Suprapubic skin (tissue), 4 donors: ENCODE measurements around the gene EPB41L2.

Experiments
- EP300 ChIP-seq: sonication (generic); formaldehyde crosslinking; IDR thresholded peaks from one replicate; pipeline ENCODE4 v1.6.1; 2017; ENCODE audit warnings: antibody characterized with exemption
- POLR2A ChIP-seq, 2 donors: fragments of 450-650 bp; IDR thresholded peaks; one replicate each; pipeline ENCODE4 v1.6.1; 2017; ENCODE audit warnings: antibody characterized with exemption in 2 of 2, mild to moderate bottlenecking in 2 of 2, moderate library complexity in 2 of 2
- POLR2AphosphoS5 ChIP-seq, 3 donors: sonication (generic); formaldehyde crosslinking; IDR thresholded peaks; one replicate each; pipeline ENCODE4 v1.6.1; 2017; ENCODE audit warnings: antibody characterized with exemption in 3 of 3
- TF ChIP-seq, protein P1 (sequence below), 2 donors: fragments of 200-600 bp in 1 of 2; fragments of 450-650 bp in 1 of 2; sonication (generic) in 1 of 2; IDR thresholded peaks; one replicate each; pipeline ENCODE4 v1.5.1; 2016 to 2019; ENCODE audit warnings: antibody characterized with exemption in 2 of 2, mild to moderate bottlenecking in 1 of 2, moderate library complexity in 1 of 2

DNA sequence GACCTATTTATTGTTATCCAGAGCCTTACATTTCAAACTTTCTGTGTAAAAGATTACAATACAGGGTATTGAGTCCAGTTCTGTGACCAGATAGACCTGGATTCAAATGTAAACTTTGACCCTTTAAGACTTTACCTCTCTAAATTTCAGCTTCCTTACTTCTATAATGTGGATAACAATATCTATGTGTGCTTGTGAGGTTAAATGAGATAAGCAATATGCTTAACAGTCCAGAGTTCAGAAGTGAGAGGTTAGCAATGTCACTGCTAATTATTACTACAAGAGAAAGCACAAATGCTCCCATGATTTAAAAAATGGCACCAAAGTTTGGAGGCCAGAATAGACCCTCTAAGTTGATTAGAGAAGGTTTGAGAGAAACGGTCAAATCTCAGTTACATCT is 27.5 kb downstream of the EPB41L2 start:
- TF ChIP-seq, protein P1, sequence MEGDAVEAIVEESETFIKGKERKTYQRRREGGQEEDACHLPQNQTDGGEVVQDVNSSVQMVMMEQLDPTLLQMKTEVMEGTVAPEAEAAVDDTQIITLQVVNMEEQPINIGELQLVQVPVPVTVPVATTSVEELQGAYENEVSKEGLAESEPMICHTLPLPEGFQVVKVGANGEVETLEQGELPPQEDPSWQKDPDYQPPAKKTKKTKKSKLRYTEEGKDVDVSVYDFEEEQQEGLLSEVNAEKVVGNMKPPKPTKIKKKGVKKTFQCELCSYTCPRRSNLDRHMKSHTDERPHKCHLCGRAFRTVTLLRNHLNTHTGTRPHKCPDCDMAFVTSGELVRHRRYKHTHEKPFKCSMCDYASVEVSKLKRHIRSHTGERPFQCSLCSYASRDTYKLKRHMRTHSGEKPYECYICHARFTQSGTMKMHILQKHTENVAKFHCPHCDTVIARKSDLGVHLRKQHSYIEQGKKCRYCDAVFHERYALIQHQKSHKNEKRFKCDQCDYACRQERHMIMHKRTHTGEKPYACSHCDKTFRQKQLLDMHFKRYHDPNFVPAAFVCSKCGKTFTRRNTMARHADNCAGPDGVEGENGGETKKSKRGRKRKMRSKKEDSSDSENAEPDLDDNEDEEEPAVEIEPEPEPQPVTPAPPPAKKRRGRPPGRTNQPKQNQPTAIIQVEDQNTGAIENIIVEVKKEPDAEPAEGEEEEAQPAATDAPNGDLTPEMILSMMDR (IDR thresholded peaks at IDR 0.05) = no peak
- TF ChIP-seq EP300 (no peak), POLR2A (IDR thresholded peaks at IDR 0.05) (no peak), POLR2AphosphoS5 (IDR thresholded peaks at IDR 0.05) (no peak)
